Left lung (tissue), 10 donors: ENCODE data around the gene SETD5. TPM values are rescaled to one million over a fixed set of nuclear protein-coding genes. Genes with fewer than 3 reads are reported as not detected.
A peak's percentile ranks its signal among the peaks of the same experiment; 100 is the strongest.

Experiments
- ATAC-seq: fragments of 200-7000 bp; cut with Tn5 transposase; one replicate; pipeline ENCODE4 v1.9.1; 2020; ENCODE audit warnings: moderate library complexity
- DNase-seq, 4 donors: peaks; one replicate each; pipeline ENCODE4 v3.0.0-alpha.2; 2013 to 2020
- H3K27ac ChIP-seq, 2 donors: fragments of 200-600 bp; sonication (generic) in 1 of 2; one replicate each; pipeline versions ENCODE4 v1.5.0 to v1.8.0; 2020 to 2021
- H3K27me3 ChIP-seq, 2 donors: fragments of 200-600 bp; sonication (generic) in 1 of 2; one replicate each; pipeline versions ENCODE4 v1.5.0 to v1.8.0; 2020 to 2021
- H3K36me3 ChIP-seq, 2 donors: fragments of 200-600 bp; sonication (generic) in 1 of 2; one replicate each; pipeline versions ENCODE4 v1.5.0 to v1.8.0; 2020 to 2021
- H3K4me1 ChIP-seq, 2 donors: fragments of 200-600 bp; one replicate each; pipeline ENCODE4 v1.8.0; 2021
- H3K4me3 ChIP-seq, 2 donors: fragments of 200-600 bp; sonication (generic) in 1 of 2; one replicate each; pipeline versions ENCODE4 v1.5.0 to v1.8.0; 2020 to 2021; ENCODE audit warnings: mild to moderate bottlenecking in 1 of 2
- H3K9me3 ChIP-seq, 2 donors: fragments of 200-600 bp; sonication (generic) in 1 of 2; one replicate each; pipeline versions ENCODE4 v1.5.0 to v1.8.0; 2020 to 2021
- CTCF ChIP-seq, 2 donors: fragments of 200-600 bp; sonication (generic) in 1 of 2; IDR thresholded peaks; one replicate each; pipeline versions ENCODE4 v1.5.0 to v1.8.0; 2021; ENCODE audit warnings: antibody characterized with exemption in 2 of 2
- intact Hi-C, 2 donors: fragments of 100-400 bp; cut with DNase I; formaldehyde crosslinking; loops; one replicate each; pipeline versions ENCODE4 v1.11.2 to v1.14.2; 2022
- polyA plus RNA-seq, 6 donors: library from polyadenylated mRNA; unstranded; fragments of 120-200 nt; gene quantifications; one replicate each; pipeline ENCODE4 v1.2.1, GENCODE V29; 2013; ENCODE audit not compliant: insufficient read length in 6 of 6
- total RNA-seq, 2 donors: library from RNA; stranded (reverse); fragmentation: NEBNext Ultra II Directional; extraction: Animal tissue kit (Norgen Biotek cat#: 25700); gene quantifications; one replicate each; pipeline ENCODE4 v1.2.1, GENCODE V29; 2021
- donor health status: DM: no; HTN: yes; CAD: no.
- donor health status: DM: no; HTN: no; CAD: no.

The SETD5 gene
- total and polyA plus RNA-seq, 8 donors: 82.2 to 195 (median 177) TPM

- no peaks in the 10 kb centered on the region for H3K9me3 ChIP-seq
- H3K4me3 ChIP-seq: no peak overlapping the region
- H3K27me3 ChIP-seq: no peaks in the 10 kb centered on the region
- TF ChIP-seq CTCF (IDR thresholded peaks at IDR 0.05): no peak
- no peak overlapping the region for H3K27ac ChIP-seq
- no peak for DNase-seq
- H3K36me3 ChIP-seq: peaks cover 0 to 100% of the 10 kb centered on the region in 2 donors
- peaks cover 0 to 10% of the 10 kb centered on the region in 2 donors for H3K4me1 ChIP-seq
- intact Hi-C loops: no loop called here
- no peak for ATAC-seq
Measured at GRCh38 chr3:9450991-9451390, 53.6 kb downstream of the SETD5 start.

DNA sequence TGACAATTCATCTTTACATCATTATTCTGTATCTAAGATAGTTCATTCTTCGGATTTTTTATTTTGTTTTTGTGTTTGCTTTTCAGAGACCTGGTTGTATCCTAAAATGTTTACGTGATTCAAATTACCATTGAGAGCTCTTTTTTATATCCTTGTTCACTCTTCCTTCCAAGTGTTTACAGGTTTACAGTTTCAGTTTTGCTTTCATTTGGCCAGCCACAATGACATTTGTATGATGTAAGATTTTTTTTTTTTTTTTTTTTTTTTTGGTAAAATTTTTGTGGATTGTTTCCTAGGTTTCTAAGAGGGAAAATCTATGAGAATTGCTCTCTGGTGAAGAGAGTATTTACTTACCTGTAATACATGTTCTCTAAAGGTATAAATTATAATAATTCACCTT, 55.0 kb downstream of the SETD5 start:
- no peak for TF ChIP-seq CTCF (IDR thresholded peaks at IDR 0.05)
- Histone ChIP-seq H3K4me1 (peaks cover 0 to 10% of the 10 kb centered on the region in 2 donors), H3K9me3 (no peaks in the 10 kb centered on the region), H3K27me3 (no peaks in the 10 kb centered on the region), H3K36me3 (peaks cover 0 to 100% of the 10 kb centered on the region in 2 donors), H3K27ac (peak overlapping the region in 1 of 2 donors; percentile 35), H3K4me3 (no peak overlapping the region)
- DNase-seq (no peak), ATAC-seq (no peak)
- intact Hi-C loops: no loop called here

DNA sequence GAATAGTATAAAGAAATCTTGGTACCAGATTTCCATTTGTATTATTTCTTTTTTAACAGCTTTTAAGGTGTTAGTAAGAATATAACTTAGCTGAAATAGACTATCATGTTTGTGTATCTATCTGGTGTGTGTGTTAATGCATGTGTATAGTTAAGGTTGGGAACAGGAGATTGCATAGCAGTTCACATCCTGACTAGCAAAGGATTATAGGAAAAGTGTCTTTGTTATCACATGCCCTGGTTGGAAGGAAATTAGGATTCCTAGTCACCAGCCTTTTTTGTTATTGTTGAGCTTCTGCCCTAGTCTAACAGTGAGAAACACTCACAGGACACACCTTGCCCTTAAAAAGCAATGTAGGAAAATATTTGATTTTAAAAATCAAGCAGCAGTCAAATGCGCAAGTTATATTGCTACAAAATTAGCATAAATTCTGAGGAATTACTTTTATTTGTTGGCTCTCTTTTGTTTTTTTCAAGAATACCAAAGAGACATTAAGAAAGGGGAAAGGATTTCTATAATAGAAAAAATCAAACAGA, 58.2 kb downstream of the SETD5 start:
- no peaks in the 10 kb centered on the region for H3K9me3 ChIP-seq
- ATAC-seq (no peak), DNase-seq (no peak)
- intact Hi-C loops: no loop called here
- no peak overlapping the region for H3K4me3 ChIP-seq
- peaks cover 0 to 10% of the 10 kb centered on the region in 2 donors for H3K4me1 ChIP-seq
- H3K27me3 ChIP-seq: no peaks in the 10 kb centered on the region
- TF ChIP-seq CTCF (IDR thresholded peaks at IDR 0.05): no peak
- H3K36me3 ChIP-seq: peaks cover 0 to 96% of the 10 kb centered on the region in 2 donors
- H3K27ac ChIP-seq: no peak overlapping the region

DNA sequence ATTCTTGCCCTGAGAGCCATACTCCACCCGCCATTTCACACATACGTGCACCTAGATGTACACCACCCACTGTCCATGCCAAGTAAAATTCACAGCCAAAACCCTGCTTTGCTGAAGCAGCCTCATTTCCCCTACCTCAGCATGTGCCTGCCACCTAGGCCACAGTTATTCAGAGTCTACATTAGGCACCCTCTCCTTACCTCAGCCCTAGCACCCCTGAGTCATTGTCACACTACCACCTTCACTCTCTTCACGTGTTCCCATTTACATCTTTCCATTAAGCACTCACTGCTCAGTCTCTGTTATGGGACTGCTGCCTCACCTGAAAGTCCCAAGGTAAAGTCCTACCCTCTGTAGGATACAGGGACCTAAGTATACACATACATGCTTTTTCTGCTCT, 70.0 kb downstream of the SETD5 start:
- intact Hi-C loops: no loop called here
- Histone ChIP-seq H3K36me3 (peaks cover 13 to 100% of the 10 kb centered on the region in 2 donors), H3K27me3 (no peaks in the 10 kb centered on the region), H3K9me3 (no peaks in the 10 kb centered on the region), H3K4me1 (no peaks in the 10 kb centered on the region), H3K27ac (no peak overlapping the region), H3K4me3 (no peak overlapping the region)
- DNase-seq: no peak
- no peak for ATAC-seq
- no peak for TF ChIP-seq CTCF (IDR thresholded peaks at IDR 0.05)

DNA sequence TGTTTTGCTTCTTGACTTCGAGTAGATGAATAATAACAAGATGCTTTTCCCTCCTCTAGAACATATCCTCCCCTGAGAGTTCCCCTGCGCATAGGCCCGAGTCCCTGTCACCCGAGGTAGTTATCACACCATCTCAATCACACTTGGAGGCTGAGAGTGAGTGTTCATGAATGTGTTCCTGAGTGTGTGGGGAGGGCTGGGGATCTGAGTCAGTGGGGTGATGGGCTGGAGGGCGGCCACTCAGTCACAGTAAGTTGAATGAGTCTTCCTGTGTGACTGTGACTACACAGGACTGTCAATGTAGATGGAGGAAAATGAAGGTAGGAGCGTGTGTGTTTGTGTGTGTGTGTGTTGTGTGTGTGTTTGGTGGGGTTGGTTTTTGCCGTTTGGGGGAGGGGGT, 71.0 kb downstream of the SETD5 start:
- ATAC-seq (no peak), DNase-seq (no peak)
- Histone ChIP-seq H3K4me1 (no peaks in the 10 kb centered on the region), H3K27ac (no peak overlapping the region), H3K36me3 (peaks cover 15 to 100% of the 10 kb centered on the region in 2 donors), H3K9me3 (no peaks in the 10 kb centered on the region), H3K27me3 (no peaks in the 10 kb centered on the region), H3K4me3 (no peak overlapping the region)
- TF ChIP-seq CTCF (IDR thresholded peaks at IDR 0.05): no peak
- intact Hi-C loops: no loop called here
